Cardiac muscle cell (in vitro differentiated cells and primary cell): ENCODE results near the gene TMEM132A. TPM values are rescaled to one million over a fixed set of nuclear protein-coding genes. Genes with fewer than 3 reads are reported as not detected.
A peak's percentile ranks its signal among the peaks of the same experiment; 100 is the strongest.

ENCODE experiments used
- DNase-seq, 2 donors: peaks; one replicate each; pipeline versions ENCODE4 v3.0.0 to v3.0.0-alpha.2; 2010 to 2017; ENCODE audit warnings: low read depth in 1 of 2, low spot score in 1 of 2
- H3K27ac ChIP-seq: fragments of 200-600 bp; sonication (generic); 2 replicates; pipeline ENCODE4 v1.5.1; 2016
- H3K27me3 ChIP-seq: fragments of 200-600 bp; sonication (generic); 2 replicates; pipeline ENCODE4 v1.6.0; 2016; ENCODE audit warnings: control low read depth
- H3K36me3 ChIP-seq: fragments of 200-600 bp; sonication (generic); 2 replicates; pipeline ENCODE4 v1.5.1; 2016; ENCODE audit warnings: control low read depth
- H3K4me1 ChIP-seq: fragments of 200-600 bp; sonication (generic); 2 replicates; pipeline ENCODE4 v1.8.1; 2017; ENCODE audit warnings: low read depth, mild to moderate bottlenecking, mixed run types
- H3K4me3 ChIP-seq: fragments of 200-600 bp; sonication (generic); 2 replicates; pipeline ENCODE4 v1.5.1; 2016; ENCODE audit warnings: mild to moderate bottlenecking
- H3K9me3 ChIP-seq: fragments of 200-600 bp; sonication (generic); 2 replicates; pipeline ENCODE4 v1.5.1; 2017; ENCODE audit warnings: low read depth, mild to moderate bottlenecking, control low read depth
- CTCF ChIP-seq: IDR thresholded peaks from 2 replicates; pipeline ENCODE4 v1.5.1; 2012; ENCODE audit warnings: low read depth, mild to moderate bottlenecking, low read length
- polyA plus RNA-seq: library from polyadenylated mRNA; unstranded; fragments of >200 nt; fragmentation: Nextera tagmentation; extraction: Ambion mirVana; gene quantifications from 2 replicates; pipeline ENCODE4 v1.2.1, GENCODE V29; 2016
- total RNA-seq: library from RNA; depleted of rRNA; stranded (reverse); fragments of >200 nt; gene quantifications from 2 replicates; pipeline ENCODE4 v1.2.3, GENCODE V29; 2016

Gene TMEM132A
- total and polyA plus RNA-seq, 2 experiments from 2014 or later: 154 to 176 TPM

GRCh38 chr11:60951606-60951903 is 27.3 kb downstream of the TMEM132A start:
- Histone ChIP-seq H3K9me3 (no peaks in the 10 kb centered on the region), H3K27ac (no peak overlapping the region), H3K36me3 (no peaks in the 10 kb centered on the region), H3K4me3 (no peak overlapping the region), H3K27me3 (peaks cover 50% of the 10 kb centered on the region), H3K4me1 (no peaks in the 10 kb centered on the region)
- peak in 1 of 2 donors; percentile 19 for DNase-seq
- no peak for TF ChIP-seq CTCF

- peaks cover 50% of the 10 kb centered on the region for H3K27me3 ChIP-seq
- H3K4me1 ChIP-seq: no peaks in the 10 kb centered on the region
- H3K27ac ChIP-seq: no peak within 1 kb of the TSS
- no peaks in the 10 kb centered on the region for H3K36me3 ChIP-seq
- no peaks in the 10 kb centered on the region for H3K9me3 ChIP-seq
- no peak for TF ChIP-seq CTCF
- H3K4me3 ChIP-seq: no peak within 1 kb of the TSS
- DNase-seq: peak in 1 of 2 donors; percentile 49
These were observed 27.9 kb downstream of the TMEM132A start, which contains the start of gene SLC15A3 for GRCh38 chr11:60951904-60952741. Gene SLC15A3, minus strand, starts transcription at chr11:60952176. Its CDS starts 625 bp downstream, at chr11:60951551.

DNA sequence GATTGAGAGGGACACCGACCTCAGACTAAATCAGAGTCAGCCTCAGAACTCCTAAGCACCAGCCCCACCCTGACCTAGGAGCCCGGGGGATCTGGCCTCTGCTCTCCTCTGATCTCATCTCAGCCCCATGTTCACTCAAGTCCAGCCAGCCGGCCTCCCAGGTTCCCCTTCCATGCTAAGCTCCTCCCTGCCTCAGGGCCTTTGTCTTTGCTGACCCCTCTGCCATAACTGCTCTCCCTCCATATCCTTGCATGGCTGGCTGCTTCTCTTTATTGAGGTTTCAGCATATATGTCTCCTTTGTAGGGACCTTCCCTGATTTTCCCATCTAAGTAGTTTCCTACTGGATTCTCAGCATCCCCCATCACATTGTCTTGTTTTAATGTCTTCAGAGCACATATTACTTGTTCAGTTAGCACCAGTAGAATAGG is 28.5 kb downstream of the TMEM132A start:
- H3K27ac ChIP-seq: no peak overlapping the region
- H3K4me1 ChIP-seq: no peaks in the 10 kb centered on the region
- no peak overlapping the region for H3K4me3 ChIP-seq
- H3K9me3 ChIP-seq: no peaks in the 10 kb centered on the region
- H3K27me3 ChIP-seq: peaks cover 50% of the 10 kb centered on the region
- no peak for DNase-seq
- no peaks in the 10 kb centered on the region for H3K36me3 ChIP-seq
- TF ChIP-seq CTCF: no peak

- Histone ChIP-seq H3K27ac (no peak overlapping the region), H3K4me3 (no peak overlapping the region), H3K9me3 (no peaks in the 10 kb centered on the region), H3K4me1 (no peaks in the 10 kb centered on the region), H3K36me3 (no peaks in the 10 kb centered on the region), H3K27me3 (peaks cover 47% of the 10 kb centered on the region)
- no peak for DNase-seq
- no peak for TF ChIP-seq CTCF
These were observed 29.5 kb downstream of the TMEM132A start for GRCh38 chr11:60953781-60954180.

- Histone ChIP-seq H3K27ac (no peak overlapping the region), H3K9me3 (no peaks in the 10 kb centered on the region), H3K4me3 (no peak overlapping the region), H3K36me3 (no peaks in the 10 kb centered on the region), H3K4me1 (no peaks in the 10 kb centered on the region), H3K27me3 (peaks cover 44% of the 10 kb centered on the region)
- TF ChIP-seq CTCF: no peak
- no peak for DNase-seq
These were observed 30.2 kb downstream of the TMEM132A start for GRCh38 chr11:60954421-60954820.
